A673 (cell line): ENCODE results near the gene C21orf91.

Experiments used
- EZH2 ChIP-seq: fragments of 200-600 bp; sonication (generic); IDR thresholded peaks from 2 replicates; pipeline ENCODE4 v1.6.1; 2017; ENCODE audit warnings: borderline replicate concordance, low read depth, mild to moderate bottlenecking, mixed read lengths, antibody characterized with exemption, low read length; ENCODE audit not compliant: poor library complexity, severe bottlenecking
- TF ChIP-seq, protein P1 (sequence below): fragments of 300-800, 200-600 bp; sonication (generic); conservative IDR thresholded peaks from 2 replicates; pipeline ENCODE4 v1.5.1; 2017; ENCODE audit warnings: low read depth, mild to moderate bottlenecking, antibody characterized with exemption, low read length, moderate library complexity, mixed read lengths

DNA sequence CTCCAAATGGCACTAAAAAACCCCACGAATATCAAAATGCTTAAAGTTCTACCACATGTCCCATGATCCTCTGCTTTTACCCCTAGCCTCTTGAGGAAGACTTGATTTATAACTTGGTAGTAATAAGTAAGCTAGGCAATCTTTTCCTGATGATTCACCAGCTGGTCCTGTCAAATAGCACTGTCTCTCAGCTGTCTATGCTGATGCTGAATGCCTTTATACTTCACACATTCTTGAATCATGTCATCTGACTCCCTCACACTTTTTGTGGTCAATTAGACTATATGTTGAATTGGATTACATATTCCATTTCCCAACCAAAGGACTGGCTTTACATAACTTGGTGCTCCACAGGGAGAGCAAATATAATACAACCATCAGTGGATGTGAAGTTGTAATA, 16.6 kb downstream of the C21orf91 start:
- TF ChIP-seq, protein P1, sequence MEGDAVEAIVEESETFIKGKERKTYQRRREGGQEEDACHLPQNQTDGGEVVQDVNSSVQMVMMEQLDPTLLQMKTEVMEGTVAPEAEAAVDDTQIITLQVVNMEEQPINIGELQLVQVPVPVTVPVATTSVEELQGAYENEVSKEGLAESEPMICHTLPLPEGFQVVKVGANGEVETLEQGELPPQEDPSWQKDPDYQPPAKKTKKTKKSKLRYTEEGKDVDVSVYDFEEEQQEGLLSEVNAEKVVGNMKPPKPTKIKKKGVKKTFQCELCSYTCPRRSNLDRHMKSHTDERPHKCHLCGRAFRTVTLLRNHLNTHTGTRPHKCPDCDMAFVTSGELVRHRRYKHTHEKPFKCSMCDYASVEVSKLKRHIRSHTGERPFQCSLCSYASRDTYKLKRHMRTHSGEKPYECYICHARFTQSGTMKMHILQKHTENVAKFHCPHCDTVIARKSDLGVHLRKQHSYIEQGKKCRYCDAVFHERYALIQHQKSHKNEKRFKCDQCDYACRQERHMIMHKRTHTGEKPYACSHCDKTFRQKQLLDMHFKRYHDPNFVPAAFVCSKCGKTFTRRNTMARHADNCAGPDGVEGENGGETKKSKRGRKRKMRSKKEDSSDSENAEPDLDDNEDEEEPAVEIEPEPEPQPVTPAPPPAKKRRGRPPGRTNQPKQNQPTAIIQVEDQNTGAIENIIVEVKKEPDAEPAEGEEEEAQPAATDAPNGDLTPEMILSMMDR: no peak
- no peak for TF ChIP-seq EZH2
